ENCODE data around the gene TPSAB1.
"Not testable (repeated sequence)": the region's sequence is repeated elsewhere in the genome, so short reads cannot be mapped to it uniquely, and the experiment has no call there.

Gene TPSAB1

GRCh38 chr16:1195393-1195666 lies 45.2 kb upstream of the TPSAB1 start:
- no peaks in the 10 kb centered on the region for H3K9me3 ChIP-seq
- TF ChIP-seq CTCF (IDR thresholded peaks at IDR 0.05), result no peak
- no peak overlapping the region for H3K4me3 ChIP-seq (ENCODE audit: low read depth in 1 of 2, low read length in 1 of 2)
- no peaks in the 10 kb centered on the region for H3K4me1 ChIP-seq (ENCODE audit: control insufficient read depth in 1 of 2, insufficient read depth in 1 of 2, low read depth in 1 of 2, low read length in 1 of 2)
- no peaks in the 10 kb centered on the region for H3K36me3 ChIP-seq
- peaks cover 36% of the 10 kb centered on the region for H3K27me3 ChIP-seq
- no peak overlapping the region for H3K27ac ChIP-seq

- H3K9me3 ChIP-seq, result no peaks in the 10 kb centered on the region
- H3K4me1 ChIP-seq (ENCODE audit: control insufficient read depth in 1 of 2, insufficient read depth in 1 of 2, low read depth in 1 of 2, low read length in 1 of 2), result no peaks in the 10 kb centered on the region
- H3K27ac ChIP-seq, result no peak overlapping the region
- H3K27me3 ChIP-seq, result peaks cover 36% of the 10 kb centered on the region
- H3K36me3 ChIP-seq, result no peaks in the 10 kb centered on the region
- no peak for TF ChIP-seq CTCF (IDR thresholded peaks at IDR 0.05)
- no peak overlapping the region for H3K4me3 ChIP-seq (ENCODE audit: low read depth in 1 of 2, low read length in 1 of 2)
Observed at GRCh38 chr16:1196494-1196893, 44.0 kb upstream of the TPSAB1 start.

GRCh38 chr16:1197237-1197866 lies 43.2 kb upstream of the TPSAB1 start:
- Histone ChIP-seq H3K4me1 (ENCODE audit: control insufficient read depth in 1 of 2, insufficient read depth in 1 of 2, low read depth in 1 of 2, low read length in 1 of 2) (no peaks in the 10 kb centered on the region), H3K36me3 (no peaks in the 10 kb centered on the region), H3K9me3 (no peaks in the 10 kb centered on the region), H3K27ac (no peak overlapping the region), H3K27me3 (peaks cover 36% of the 10 kb centered on the region), H3K4me3 (ENCODE audit: low read depth in 1 of 2, low read length in 1 of 2) (no peak overlapping the region)
- TF ChIP-seq CTCF (IDR thresholded peaks at IDR 0.05), result no peak

GRCh38 chr16:1198194-1198593 lies 42.3 kb upstream of the TPSAB1 start:
- Histone ChIP-seq H3K4me1 (ENCODE audit: control insufficient read depth in 1 of 2, insufficient read depth in 1 of 2, low read depth in 1 of 2, low read length in 1 of 2) (no peaks in the 10 kb centered on the region), H3K36me3 (no peaks in the 10 kb centered on the region), H3K27ac (no peak overlapping the region), H3K27me3 (peaks cover 28% of the 10 kb centered on the region), H3K9me3 (no peaks in the 10 kb centered on the region), H3K4me3 (ENCODE audit: low read depth in 1 of 2, low read length in 1 of 2) (no peak overlapping the region)
- TF ChIP-seq CTCF (IDR thresholded peaks at IDR 0.05), result no peak

- not testable (repeated sequence) for H3K4me1 ChIP-seq (ENCODE audit: control insufficient read depth in 1 of 2, insufficient read depth in 1 of 2, low read depth in 1 of 2, low read length in 1 of 2); H3K36me3 ChIP-seq; H3K4me3 ChIP-seq (ENCODE audit: low read depth in 1 of 2, low read length in 1 of 2); H3K27ac ChIP-seq; H3K9me3 ChIP-seq
- peaks cover 22% of the 10 kb centered on the region for H3K27me3 ChIP-seq
Observed at GRCh38 chr16:1198671-1199346, 41.7 kb upstream of the TPSAB1 start.

GRCh38 chr16:1199347-1200013 lies 41.0 kb upstream of the TPSAB1 start:
- H3K36me3 ChIP-seq, result no peaks in the 10 kb centered on the region
- H3K9me3 ChIP-seq, result no peaks in the 10 kb centered on the region
- no peak overlapping the region for H3K4me3 ChIP-seq (ENCODE audit: low read depth in 1 of 2, low read length in 1 of 2)
- no peak overlapping the region for H3K27ac ChIP-seq
- no peak for TF ChIP-seq CTCF (IDR thresholded peaks at IDR 0.05)
- H3K4me1 ChIP-seq (ENCODE audit: control insufficient read depth in 1 of 2, insufficient read depth in 1 of 2, low read depth in 1 of 2, low read length in 1 of 2), result no peaks in the 10 kb centered on the region
- peaks cover 15% of the 10 kb centered on the region for H3K27me3 ChIP-seq
